HL-60/S4 treated with retinoic acid at 250 ng/mL for 4 days and 3 days (cell line): Measurements from ENCODE around the gene ZFAND3.

Source experiments
- in situ Hi-C: fragments of 300-500 bp; cut with MboI; formaldehyde crosslinking; loops from 2 replicates; pipeline ENCODE4 v1.7.0; 2022; ENCODE audit warnings: low sequenced_read_pairs

Gene ZFAND3

GRCh38 chr6:38174315-38174714 is 354.8 kb downstream of the ZFAND3 start:
- in situ Hi-C loops = no loop called here

DNA sequence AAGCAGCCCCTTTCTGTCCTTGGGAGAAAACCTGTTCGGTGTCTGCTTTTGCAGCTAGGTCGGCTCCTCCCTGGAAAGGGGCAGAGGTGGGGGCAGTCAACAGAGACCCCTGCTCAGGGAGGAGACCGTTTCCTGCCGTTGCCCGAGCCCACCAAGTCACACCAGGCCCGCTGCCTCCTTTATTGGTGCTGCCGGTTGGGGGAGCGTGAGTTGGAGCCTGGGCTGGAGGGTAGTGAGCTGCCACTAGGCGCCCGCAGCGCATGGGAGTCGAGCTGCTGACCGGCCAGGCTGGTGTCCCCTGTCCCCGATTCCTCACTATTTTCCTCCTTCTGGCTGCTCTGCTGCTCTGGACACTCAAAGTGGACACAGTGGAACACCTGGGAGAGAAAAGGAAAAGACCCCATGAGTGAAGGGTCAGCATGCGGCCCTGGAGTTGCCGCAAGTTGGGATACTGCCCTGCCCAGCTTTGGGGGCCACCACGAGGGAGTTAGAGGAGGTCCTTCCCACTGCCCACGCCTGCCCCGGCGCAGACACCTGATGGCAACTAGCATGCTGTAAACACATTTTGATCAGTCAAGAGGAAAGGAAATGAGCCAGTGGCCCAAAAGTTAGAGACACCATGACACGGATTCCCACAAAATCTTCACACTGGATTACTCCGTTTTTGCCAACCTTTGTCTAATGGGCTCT is 355.4 kb downstream of the ZFAND3 start:
- in situ Hi-C loops = no loop called here

DNA sequence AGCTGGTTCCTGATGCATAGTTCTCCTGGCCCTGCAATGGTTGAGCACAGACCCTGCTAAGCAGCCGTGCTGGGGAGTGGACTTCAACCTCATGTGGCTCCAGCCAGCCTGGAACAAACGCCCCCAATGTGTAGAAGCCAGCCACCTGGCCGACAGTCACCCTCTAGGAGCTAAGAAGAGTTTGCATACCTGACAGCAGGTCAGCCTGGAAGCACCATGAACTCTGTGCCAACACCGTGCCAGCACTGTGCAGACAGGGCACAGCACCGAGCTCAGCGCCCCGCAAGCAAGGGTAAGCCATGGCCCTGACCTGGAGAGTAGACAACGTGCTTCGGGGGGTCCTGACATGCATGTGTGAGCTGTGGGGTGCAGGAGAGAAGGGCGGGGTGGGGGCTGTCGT is 356.3 kb downstream of the ZFAND3 start:
- in situ Hi-C loops = no loop called here

- in situ Hi-C loops = no loop called here
Measured at GRCh38 chr6:38176797-38177751, 357.5 kb downstream of the ZFAND3 start.

- in situ Hi-C loops = no loop called here
Measured at GRCh38 chr6:38177882-38178583, 358.5 kb downstream of the ZFAND3 start.

DNA sequence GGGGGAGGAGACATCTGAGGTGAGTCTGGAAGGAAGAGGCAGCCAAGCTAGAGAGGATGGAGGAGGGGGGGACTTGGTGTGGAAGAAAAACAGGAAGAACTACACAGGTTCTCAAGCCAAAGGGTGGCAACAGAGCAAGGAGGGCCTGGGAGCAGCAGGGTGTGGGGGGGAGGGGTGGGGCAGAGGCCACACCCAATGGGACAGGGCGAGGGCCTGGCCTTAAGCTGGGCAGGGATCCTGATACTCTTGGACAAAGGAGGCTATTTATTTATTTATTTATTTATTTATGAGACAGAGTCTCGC is 359.0 kb downstream of the ZFAND3 start:
- in situ Hi-C loops = no loop called here

- in situ Hi-C loops = no loop called here
Measured at GRCh38 chr6:38179300-38179699, 359.8 kb downstream of the ZFAND3 start.

GRCh38 chr6:38179794-38180430 is 360.4 kb downstream of the ZFAND3 start:
- in situ Hi-C loops = no loop called here

- in situ Hi-C loops = no loop called here
Measured at GRCh38 chr6:38180586-38180985, 361.1 kb downstream of the ZFAND3 start.

DNA sequence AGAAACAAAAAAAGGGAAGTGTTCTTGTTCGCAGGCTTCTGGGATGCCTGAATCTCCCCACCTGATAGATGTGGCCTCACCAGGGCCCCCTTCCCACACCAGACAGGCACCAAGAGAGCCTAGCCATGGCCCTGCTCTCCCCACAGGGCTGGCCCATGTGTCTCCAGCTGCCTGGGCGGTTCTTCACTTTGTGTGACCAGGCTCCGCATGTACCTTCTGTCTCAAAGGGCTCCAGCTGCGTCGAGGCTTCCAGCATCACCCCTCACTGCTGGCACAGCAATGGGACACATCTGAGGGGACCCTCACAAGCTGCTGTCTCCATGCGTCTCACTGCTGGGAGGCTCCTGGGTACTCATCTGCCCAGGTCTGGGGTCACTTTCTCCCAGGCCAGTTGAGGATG is 362.9 kb downstream of the ZFAND3 start:
- in situ Hi-C loops = no loop called here

DNA sequence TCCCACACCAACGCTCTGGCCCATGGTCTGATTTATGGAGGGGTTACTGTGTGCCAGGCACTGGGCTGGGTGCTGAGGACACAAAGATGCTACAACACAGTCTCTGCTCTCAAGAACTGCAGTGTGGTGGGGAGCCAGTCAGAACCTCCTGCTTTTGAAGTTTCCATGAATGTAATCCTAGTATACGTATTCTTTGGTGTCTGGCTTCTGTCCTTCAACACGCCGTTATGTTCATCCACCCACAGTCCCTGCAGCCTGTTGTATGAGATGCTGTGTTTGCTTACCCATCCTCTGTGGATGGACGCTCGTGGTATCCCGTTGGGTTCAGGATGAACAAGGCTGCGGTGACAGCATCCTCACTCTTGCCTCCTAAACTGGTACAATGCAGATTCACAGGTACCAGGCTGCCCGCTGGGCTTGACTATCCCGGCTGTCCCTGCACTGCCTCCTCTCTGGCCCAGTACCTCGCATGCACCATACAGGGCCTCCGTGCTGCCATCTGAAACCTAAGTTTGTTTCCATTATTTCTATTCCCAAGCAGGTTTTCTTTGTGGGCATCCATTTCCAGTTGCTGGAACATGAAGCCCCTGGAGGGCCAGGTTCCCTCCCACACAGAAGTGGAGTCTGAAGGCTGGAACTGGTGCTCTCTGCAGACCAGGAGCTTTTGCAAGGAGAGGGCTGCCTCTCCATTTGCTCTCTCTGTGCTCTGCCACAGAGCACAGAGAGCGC is 364.5 kb downstream of the ZFAND3 start:
- in situ Hi-C loops = no loop called here

DNA sequence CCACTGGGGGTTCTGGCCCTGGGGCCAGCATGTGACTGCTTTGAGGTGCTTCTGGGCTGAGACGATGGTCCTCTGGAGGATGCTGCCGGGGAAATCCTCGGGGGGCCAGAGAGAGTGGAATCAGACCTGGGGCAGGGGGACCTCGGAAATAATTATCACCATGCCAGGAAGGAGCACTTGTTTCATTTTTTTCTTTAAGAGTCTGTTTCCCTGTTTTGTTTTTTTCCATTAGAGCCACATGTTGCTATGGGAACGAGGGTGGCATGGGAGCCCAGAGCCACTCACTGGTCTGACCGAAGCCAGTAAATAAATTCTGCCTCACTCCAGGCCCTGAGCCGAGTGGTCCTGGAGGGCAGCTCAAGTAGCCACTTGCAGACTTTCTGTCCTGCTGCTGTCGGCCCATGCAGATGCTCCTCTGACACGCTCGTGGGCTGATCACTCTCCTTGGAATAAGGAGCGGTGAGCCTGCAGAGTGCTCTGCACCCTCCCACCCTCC is 365.1 kb downstream of the ZFAND3 start:
- in situ Hi-C loops = no loop called here

DNA sequence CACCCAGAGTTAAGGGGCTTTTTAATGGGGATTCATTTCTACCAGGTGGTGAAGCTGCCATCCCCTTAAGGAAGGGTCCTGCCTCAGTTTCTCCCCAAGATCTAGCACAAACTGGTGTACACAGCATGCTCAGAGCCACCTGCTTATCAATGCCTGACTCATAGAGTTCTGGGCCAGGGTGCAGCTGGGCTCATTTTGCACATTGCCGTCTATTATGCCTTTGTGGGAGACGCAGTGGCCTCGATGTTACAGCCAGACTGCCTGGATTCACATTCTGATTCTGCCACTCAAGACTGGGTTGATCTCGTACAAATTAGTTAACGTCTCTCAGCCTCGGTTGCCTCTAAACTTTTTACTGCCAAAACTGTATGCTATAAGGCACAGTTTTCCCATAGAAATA is 365.7 kb downstream of the ZFAND3 start:
- in situ Hi-C loops = no loop called here

DNA sequence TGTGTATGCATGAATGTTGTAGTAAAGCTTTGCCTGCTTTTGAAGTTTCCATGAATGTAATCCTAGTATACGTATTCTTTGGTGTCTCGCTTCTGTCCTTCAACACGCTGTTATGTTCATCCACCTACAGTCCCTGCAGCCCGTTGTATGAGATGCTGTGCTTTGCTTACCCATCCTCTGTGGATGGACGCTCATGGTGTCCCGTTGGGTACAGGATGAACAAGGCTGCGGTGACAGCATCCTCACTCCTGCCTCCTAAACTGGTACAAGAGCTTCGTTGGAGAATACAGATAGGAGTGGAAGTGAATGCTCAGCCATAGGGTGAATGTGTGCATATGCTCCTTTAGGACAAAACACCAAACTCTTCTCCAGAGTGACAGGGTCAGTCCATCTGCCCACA is 366.2 kb downstream of the ZFAND3 start:
- in situ Hi-C loops = no loop called here

DNA sequence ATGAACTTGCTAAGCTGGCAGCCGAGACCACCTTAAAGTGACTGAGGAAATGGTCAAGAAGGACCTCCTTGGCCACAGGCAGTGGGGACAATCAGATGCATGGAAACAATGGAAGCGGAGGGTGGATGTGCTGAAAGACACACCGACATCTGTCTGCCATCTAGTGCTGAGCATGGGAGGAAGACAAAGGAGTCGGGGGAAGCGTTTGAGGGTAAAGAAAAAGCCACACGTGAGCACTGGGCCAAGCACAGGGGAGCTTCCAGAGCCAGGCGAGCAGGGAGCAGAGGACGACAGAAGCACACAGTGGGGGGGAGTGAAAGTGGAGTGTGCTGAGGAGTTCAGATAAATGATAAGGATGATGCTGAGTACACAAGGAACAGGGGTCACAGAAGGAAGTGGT is 367.8 kb downstream of the ZFAND3 start:
- in situ Hi-C loops = no loop called here

DNA sequence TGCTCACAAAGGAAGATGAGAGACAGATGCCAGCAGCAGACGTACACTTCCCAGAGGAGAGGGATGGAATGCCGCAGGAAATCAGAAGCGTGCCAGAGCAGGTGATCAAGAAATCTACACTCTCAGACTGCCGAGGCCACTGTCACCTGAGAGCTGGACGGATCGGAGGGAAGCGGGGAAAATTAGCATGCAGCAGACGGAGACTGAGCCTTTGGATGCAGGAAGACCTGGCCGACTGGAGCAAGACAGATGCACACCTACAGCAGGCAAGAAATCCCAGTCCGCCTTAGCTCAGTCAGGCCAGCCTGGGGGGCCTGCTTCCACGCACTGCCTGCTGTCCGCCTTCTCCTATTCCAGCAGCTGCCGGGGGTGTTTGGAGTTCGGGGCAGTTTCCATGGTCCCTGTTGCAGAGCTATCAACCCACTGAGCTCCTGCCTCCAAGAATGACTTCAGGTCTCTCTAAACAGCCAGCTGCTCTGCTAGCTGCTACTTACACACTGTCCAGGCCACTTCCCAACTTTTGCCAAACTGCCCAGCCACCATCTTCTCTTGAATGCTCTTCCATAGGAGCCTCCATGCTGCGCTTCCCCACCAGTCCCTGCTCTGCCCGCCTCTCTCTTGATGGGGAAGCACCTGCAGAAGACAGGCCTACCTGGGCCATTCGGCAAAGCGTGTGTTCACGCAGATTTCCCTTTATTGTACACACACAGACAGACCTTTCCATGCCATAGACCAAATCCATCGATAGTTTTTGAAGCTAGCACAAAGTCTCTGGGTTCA is 368.5 kb downstream of the ZFAND3 start:
- in situ Hi-C loops = no loop called here

DNA sequence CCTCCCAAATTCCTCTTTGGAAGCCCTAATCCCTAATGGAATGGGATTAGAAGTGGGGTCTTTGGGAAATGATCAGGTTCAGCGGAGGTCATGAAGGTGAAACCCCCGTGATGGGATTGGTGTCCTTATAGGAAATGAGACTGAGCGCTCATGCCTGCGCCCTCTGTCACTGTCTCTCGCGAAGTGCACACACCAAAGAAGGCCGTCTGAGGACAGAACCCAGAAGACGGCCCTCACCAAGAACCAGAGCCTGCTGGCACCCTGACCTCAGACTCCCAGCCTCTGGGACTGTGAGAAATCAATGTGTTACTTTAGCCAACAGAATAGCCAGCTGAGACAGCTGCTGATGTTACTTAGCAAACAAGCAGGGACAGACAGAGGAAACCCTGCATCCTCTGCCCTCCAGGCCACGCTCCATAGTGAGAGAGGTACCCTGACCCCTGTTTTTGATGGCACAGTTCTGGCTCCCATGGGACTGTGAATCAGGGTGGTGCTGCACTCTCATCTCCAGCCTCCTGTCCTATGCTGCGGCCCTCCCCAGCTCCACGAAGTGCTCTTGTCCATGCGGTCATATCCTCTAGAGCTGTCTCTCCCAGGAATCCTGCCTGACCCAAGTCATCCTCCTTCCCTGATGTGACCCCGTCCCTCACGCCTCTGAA is 369.3 kb downstream of the ZFAND3 start:
- in situ Hi-C loops = no loop called here

GRCh38 chr6:38191418-38191817 is 371.9 kb downstream of the ZFAND3 start:
- in situ Hi-C loops = no loop called here

DNA sequence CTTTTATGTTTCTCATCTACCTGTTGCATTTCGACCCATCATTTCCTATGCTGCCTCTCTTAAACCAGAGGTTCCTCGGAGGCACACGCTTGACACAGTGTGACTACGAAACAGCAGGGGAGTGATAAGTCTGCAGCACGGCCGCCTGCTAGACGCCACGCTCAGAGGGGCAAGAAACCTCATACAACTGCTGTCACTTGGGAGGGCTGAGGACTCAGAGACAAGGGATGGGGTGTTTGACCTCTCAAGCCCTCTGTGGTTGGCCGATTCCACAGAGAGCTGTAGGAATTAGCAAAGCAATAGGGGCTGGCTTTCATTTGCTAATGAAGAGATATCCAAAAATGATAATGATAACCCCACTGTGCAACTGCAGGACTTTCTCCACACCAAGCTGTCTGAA is 372.5 kb downstream of the ZFAND3 start:
- in situ Hi-C loops = no loop called here
